Vagina (tissue), 2 donors: Measurements from ENCODE around the gene UBR4. TPM values are rescaled to one million over a fixed set of nuclear protein-coding genes. Genes with fewer than 3 reads are reported as not detected.

ENCODE experiments used
- DNase-seq, 2 donors: peaks; one replicate each; pipeline ENCODE4 v3.0.0-alpha.2; 2017; ENCODE audit errors: extremely low spot score in 2 of 2
- H3K27ac ChIP-seq: fragments of 200-600 bp; sonication (generic); one replicate; pipeline ENCODE4 v1.5.1; 2019
- H3K27me3 ChIP-seq: fragments of 200-600 bp; sonication (generic); one replicate; pipeline ENCODE4 v1.5.1; 2019
- H3K36me3 ChIP-seq, 2 donors: fragments of 200-600 bp; sonication (generic); one replicate each; pipeline ENCODE4 v1.5.1; 2017 to 2019
- H3K4me1 ChIP-seq: fragments of 200-600 bp; sonication (generic); one replicate; pipeline ENCODE4 v1.5.1; 2019
- H3K4me3 ChIP-seq, 2 donors: fragments of 200-600 bp; sonication (generic); 1 replicate in 1 of 2; 2 replicates in 1 of 2; pipeline ENCODE4 v1.5.1; 2016 to 2019
- H3K9me3 ChIP-seq: fragments of 200-600 bp; sonication (generic); one replicate; pipeline ENCODE4 v1.5.1; 2019
- CTCF ChIP-seq, 3 experiments: fragments of 450-650 bp in 2 of 3; fragments of 200-600 bp in 1 of 3; sonication (generic) in 1 of 3; IDR thresholded peaks; one replicate each; pipeline ENCODE4 v1.5.1; 2017 to 2019; ENCODE audit warnings: antibody characterized with exemption in 3 of 3, mild to moderate bottlenecking in 2 of 3, moderate library complexity in 2 of 3
- POLR2A ChIP-seq, 2 donors: fragments of 450-650 bp; IDR thresholded peaks; one replicate each; pipeline ENCODE4 v1.6.1; 2017; ENCODE audit warnings: antibody characterized with exemption in 2 of 2, mild to moderate bottlenecking in 2 of 2, moderate library complexity in 2 of 2
- POLR2AphosphoS5 ChIP-seq, 2 donors: sonication (generic); formaldehyde crosslinking; IDR thresholded peaks; one replicate each; pipeline ENCODE4 v1.9.0; 2017; ENCODE audit warnings: antibody characterized with exemption in 2 of 2, mild to moderate bottlenecking in 2 of 2, low read depth in 1 of 2; ENCODE audit not compliant: insufficient read depth in 1 of 2
- intact Hi-C: fragments of 100-400 bp; cut with DNase I; formaldehyde crosslinking; loops from one replicate; pipeline ENCODE4 v1.15.1; 2023
- total RNA-seq: library from RNA; depleted of rRNA; stranded (reverse); fragments of >200 nt; gene quantifications from one replicate; pipeline ENCODE4 v1.2.3, GENCODE V29; 2016

The UBR4 gene
- total RNA-seq, 1 donor from 2014 or later, result 157 TPM

GRCh38 chr1:19191811-19192210 is 18.3 kb downstream of the UBR4 start:
- Histone ChIP-seq H3K4me1 (no peaks in the 10 kb centered on the region), H3K4me3 (no peak overlapping the region), H3K9me3 (no peaks in the 10 kb centered on the region), H3K27me3 (no peaks in the 10 kb centered on the region), H3K27ac (no peak overlapping the region), H3K36me3 (peaks cover 0 to 72% of the 10 kb centered on the region in 2 donors)
- intact Hi-C loops, result no loop called here
- TF ChIP-seq POLR2AphosphoS5 (IDR thresholded peaks at IDR 0.05; ENCODE audit: insufficient read depth in 1 of 2, low read depth in 1 of 2), result no peak
- TF ChIP-seq CTCF (IDR thresholded peaks at IDR 0.05), result no peak
- TF ChIP-seq POLR2A (IDR thresholded peaks at IDR 0.05), result no peak
- DNase-seq, result no peak

- Histone ChIP-seq H3K4me3 (no peak overlapping the region), H3K9me3 (no peaks in the 10 kb centered on the region), H3K27ac (no peak overlapping the region), H3K36me3 (peaks cover 0 to 76% of the 10 kb centered on the region in 2 donors), H3K27me3 (no peaks in the 10 kb centered on the region), H3K4me1 (no peaks in the 10 kb centered on the region)
- no peak for TF ChIP-seq POLR2AphosphoS5 (IDR thresholded peaks at IDR 0.05; ENCODE audit: insufficient read depth in 1 of 2, low read depth in 1 of 2)
- TF ChIP-seq CTCF (IDR thresholded peaks at IDR 0.05), result no peak
- TF ChIP-seq POLR2A (IDR thresholded peaks at IDR 0.05), result no peak
- DNase-seq, result no peak
- intact Hi-C loops, result no loop called here
Measured at GRCh38 chr1:19190468-19190867, 19.6 kb downstream of the UBR4 start.

- intact Hi-C loops, result no loop called here
- TF ChIP-seq CTCF (IDR thresholded peaks at IDR 0.05), result no peak
- TF ChIP-seq POLR2AphosphoS5 (IDR thresholded peaks at IDR 0.05; ENCODE audit: insufficient read depth in 1 of 2, low read depth in 1 of 2), result no peak
- TF ChIP-seq POLR2A (IDR thresholded peaks at IDR 0.05), result no peak
- DNase-seq, result no peak
- no peaks in the 10 kb centered on the region for H3K27me3 ChIP-seq
- H3K4me1 ChIP-seq, result no peaks in the 10 kb centered on the region
- no peak overlapping the region for H3K4me3 ChIP-seq
- no peak overlapping the region for H3K27ac ChIP-seq
- peaks cover 0 to 82% of the 10 kb centered on the region in 2 donors for H3K36me3 ChIP-seq
- no peaks in the 10 kb centered on the region for H3K9me3 ChIP-seq
Measured at GRCh38 chr1:19189270-19189669, 20.8 kb downstream of the UBR4 start.

GRCh38 chr1:19187852-19188251 is 22.2 kb downstream of the UBR4 start:
- Histone ChIP-seq H3K27ac (no peak overlapping the region), H3K4me3 (no peak overlapping the region), H3K9me3 (no peaks in the 10 kb centered on the region), H3K27me3 (no peaks in the 10 kb centered on the region), H3K4me1 (no peaks in the 10 kb centered on the region), H3K36me3 (peaks cover 0 to 82% of the 10 kb centered on the region in 2 donors)
- TF ChIP-seq CTCF (IDR thresholded peaks at IDR 0.05) (no peak), POLR2A (IDR thresholded peaks at IDR 0.05) (no peak), POLR2AphosphoS5 (IDR thresholded peaks at IDR 0.05; ENCODE audit: insufficient read depth in 1 of 2, low read depth in 1 of 2) (no peak)
- DNase-seq, result no peak
- intact Hi-C loops, result no loop called here

GRCh38 chr1:19186001-19186400 is 24.1 kb downstream of the UBR4 start:
- H3K4me1 ChIP-seq, result no peaks in the 10 kb centered on the region

More at GRCh38 chr1:19186001-19186400, 24.1 kb downstream of the UBR4 start:
- intact Hi-C loops, result no loop called here
- H3K27ac ChIP-seq, result no peak overlapping the region
- no peak for TF ChIP-seq POLR2AphosphoS5 (IDR thresholded peaks at IDR 0.05; ENCODE audit: insufficient read depth in 1 of 2, low read depth in 1 of 2)
- no peak for TF ChIP-seq POLR2A (IDR thresholded peaks at IDR 0.05)
- no peak for TF ChIP-seq CTCF (IDR thresholded peaks at IDR 0.05)
- no peak for DNase-seq
- no peaks in the 10 kb centered on the region for H3K9me3 ChIP-seq
- H3K36me3 ChIP-seq, result peaks cover 0 to 83% of the 10 kb centered on the region in 2 donors
- no peaks in the 10 kb centered on the region for H3K27me3 ChIP-seq
- H3K4me3 ChIP-seq, result no peak overlapping the region
